Measurements from ENCODE around the gene UBE2O. TPM values are rescaled to one million over a fixed set of nuclear protein-coding genes. Genes with fewer than 3 reads are reported as not detected.

UBE2O gene
- total and polyA plus RNA-seq, 2 experiments from 2014 or later, result 7.1 to 17.2 TPM

- H3F3A ChIP-seq (ENCODE audit: insufficient read depth), result peaks cover 27% of the 10 kb centered on the region
- peak overlapping the region; percentile 96 for H3K27ac ChIP-seq
- DNase-seq, result peak; percentile 92
- no peaks in the 10 kb centered on the region for H3K27me3 ChIP-seq (replicated peaks; ENCODE audit: insufficient read depth)
- H3K79me2 ChIP-seq (ENCODE audit: insufficient read depth), result peaks cover 47% of the 10 kb centered on the region
- peaks cover 9% of the 10 kb centered on the region; the same call in 1 of the 2 replicates for H3K36me3 ChIP-seq (ENCODE audit: low read depth)
- no peaks in the 10 kb centered on the region for H4K20me1 ChIP-seq (ENCODE audit: insufficient read depth)
- peak overlapping the region; percentile 99 for H3K9ac ChIP-seq
- H3K4me3 ChIP-seq, result peak overlapping the region; percentile 83
- 14 to 18% methylated on average over 49 to 51 of the region's 52 CpGs for WGBS, 2 experiments (ENCODE audit: low coverage in 1 of 2, low lambda C conversion rate in 2 of 2, missing lambda C conversion rate in 2 of 2)
- peak overlapping the region; percentile 90 for H3K4me2 ChIP-seq (ENCODE audit: unreplicated experiment)
- H3K4me1 ChIP-seq (ENCODE audit: insufficient read depth), result peaks cover 22% of the 10 kb centered on the region
- in situ Hi-C loops (cut with MboI), result no loop called here
- H2AFZ ChIP-seq, result no peak overlapping the region
- TF ChIP-seq EZH2phosphoT487 (IDR thresholded peaks at IDR 0.05; ENCODE audit: insufficient read depth, low read depth) (no peak), EZH2 (IDR thresholded peaks at IDR 0.05; ENCODE audit: insufficient read depth, poor library complexity, severe bottlenecking) (no peak)
- no peaks in the 10 kb centered on the region for H3K9me3 ChIP-seq (ENCODE audit: low read depth)
- no peaks in the 10 kb centered on the region for H3K9me2 ChIP-seq (ENCODE audit: insufficient read depth)
Measured at GRCh38 chr17:76385892-76386786, 66.8 kb downstream of the UBE2O start.

GRCh38 chr17:76384987-76385891 lies 67.7 kb downstream of the UBE2O start:
- H3K27me3 ChIP-seq (replicated peaks; ENCODE audit: insufficient read depth), result no peaks in the 10 kb centered on the region
- no peak overlapping the region for H2AFZ ChIP-seq
- peak overlapping the region; percentile 90 for H3K4me2 ChIP-seq (ENCODE audit: unreplicated experiment)
- TF ChIP-seq EZH2phosphoT487 (IDR thresholded peaks at IDR 0.05; ENCODE audit: insufficient read depth, low read depth), result no peak
- TF ChIP-seq EZH2 (IDR thresholded peaks at IDR 0.05; ENCODE audit: insufficient read depth, poor library complexity, severe bottlenecking), result no peak
- no peaks in the 10 kb centered on the region for H4K20me1 ChIP-seq (ENCODE audit: insufficient read depth)
- peak overlapping the region; percentile 99 for H3K9ac ChIP-seq
- peaks cover 50% of the 10 kb centered on the region for H3K79me2 ChIP-seq (ENCODE audit: insufficient read depth)
- no peaks in the 10 kb centered on the region for H3K9me2 ChIP-seq (ENCODE audit: insufficient read depth)
- peak; percentile 95 for DNase-seq
- 0 to 2% methylated on average over 46 to 65 of the region's 74 CpGs for whole genome bisulfite sequencing, 2 experiments (ENCODE audit: low coverage in 1 of 2, low lambda C conversion rate in 2 of 2, missing lambda C conversion rate in 2 of 2)
- in situ Hi-C loops (cut with MboI), result no loop called here
- peaks cover 27% of the 10 kb centered on the region for H3F3A ChIP-seq (ENCODE audit: insufficient read depth)
- peaks cover 9% of the 10 kb centered on the region; the same call in 1 of the 2 replicates for H3K36me3 ChIP-seq (ENCODE audit: low read depth)
- peak overlapping the region; percentile 83 for H3K4me3 ChIP-seq
- H3K4me1 ChIP-seq (ENCODE audit: insufficient read depth), result peaks cover 22% of the 10 kb centered on the region
- H3K27ac ChIP-seq, result peak overlapping the region; percentile 96
- no peaks in the 10 kb centered on the region for H3K9me3 ChIP-seq (ENCODE audit: low read depth)

GRCh38 chr17:76384222-76384986 lies 68.5 kb downstream of the UBE2O start, which contains the start of gene SPHK1:
TSS of gene SPHK1 (plus strand) at chr17:76384609. CDS start at chr17:76385645, 1,036 bp downstream.
- Histone ChIP-seq H3K4me2 (ENCODE audit: unreplicated experiment) (peak within 1 kb of the TSS; percentile 90), H3K36me3 (ENCODE audit: low read depth) (peaks cover 9% of the 10 kb centered on the region; the same call in 1 of the 2 replicates), H2AFZ (no peak within 1 kb of the TSS), H3K27ac (peak within 1 kb of the TSS; percentile 96), H3K79me2 (ENCODE audit: insufficient read depth) (peaks cover 50% of the 10 kb centered on the region), H3K9ac (peak within 1 kb of the TSS; percentile 99), H3F3A (ENCODE audit: insufficient read depth) (peaks cover 19% of the 10 kb centered on the region), H3K4me1 (ENCODE audit: insufficient read depth) (peaks cover 22% of the 10 kb centered on the region), H3K9me2 (ENCODE audit: insufficient read depth) (no peaks in the 10 kb centered on the region), H3K4me3 (peak within 1 kb of the TSS; percentile 83), H4K20me1 (ENCODE audit: insufficient read depth) (no peaks in the 10 kb centered on the region), H3K27me3 (replicated peaks; ENCODE audit: insufficient read depth) (no peaks in the 10 kb centered on the region), H3K9me3 (ENCODE audit: low read depth) (no peaks in the 10 kb centered on the region)
- WGBS, 2 experiments (ENCODE audit: low coverage in 1 of 2, low lambda C conversion rate in 2 of 2, missing lambda C conversion rate in 2 of 2), result 0 to 1% methylated on average over 42 to 75 of the region's 118 CpGs
- DNase-seq, result peak; percentile 95
- in situ Hi-C loops (cut with MboI), result no loop called here
- TF ChIP-seq EZH2phosphoT487 (IDR thresholded peaks at IDR 0.05; ENCODE audit: insufficient read depth, low read depth), result no peak
- TF ChIP-seq EZH2 (IDR thresholded peaks at IDR 0.05; ENCODE audit: insufficient read depth, poor library complexity, severe bottlenecking), result no peak
